Measurements from ENCODE around the gene APOE. TPM values are rescaled to one million over a fixed set of nuclear protein-coding genes. Genes with fewer than 3 reads are reported as not detected.
A peak's percentile ranks its signal among the peaks of the same experiment; 100 is the strongest.

Gene APOE
- total and polyA plus RNA-seq, 9 of the 15 experiments (the other 6 are each of a cell fraction or from before 2014, with no cell fraction given) = 0.14 to 180 (median 58.1) TPM; not detected in 1

DNA sequence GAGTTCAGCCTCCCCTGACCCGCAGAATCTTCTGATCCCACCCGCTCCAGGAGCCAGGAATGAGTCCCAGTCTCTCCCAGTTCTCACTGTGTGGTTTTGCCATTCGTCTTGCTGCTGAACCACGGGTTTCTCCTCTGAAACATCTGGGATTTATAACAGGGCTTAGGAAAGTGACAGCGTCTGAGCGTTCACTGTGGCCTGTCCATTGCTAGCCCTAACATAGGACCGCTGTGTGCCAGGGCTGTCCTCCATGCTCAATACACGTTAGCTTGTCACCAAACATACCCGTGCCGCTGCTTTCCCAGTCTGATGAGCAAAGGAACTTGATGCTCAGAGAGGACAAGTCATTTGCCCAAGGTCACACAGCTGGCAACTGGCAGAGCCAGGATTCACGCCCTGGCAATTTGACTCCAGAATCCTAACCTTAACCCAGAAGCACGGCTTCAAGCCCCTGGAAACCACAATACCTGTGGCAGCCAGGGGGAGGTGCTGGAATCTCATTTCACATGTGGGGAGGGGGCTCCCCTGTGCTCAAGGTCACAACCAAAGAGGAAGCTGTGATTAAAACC, 1.1 kb upstream of the APOE start (continued):
- TF ChIP-seq, protein P1, sequence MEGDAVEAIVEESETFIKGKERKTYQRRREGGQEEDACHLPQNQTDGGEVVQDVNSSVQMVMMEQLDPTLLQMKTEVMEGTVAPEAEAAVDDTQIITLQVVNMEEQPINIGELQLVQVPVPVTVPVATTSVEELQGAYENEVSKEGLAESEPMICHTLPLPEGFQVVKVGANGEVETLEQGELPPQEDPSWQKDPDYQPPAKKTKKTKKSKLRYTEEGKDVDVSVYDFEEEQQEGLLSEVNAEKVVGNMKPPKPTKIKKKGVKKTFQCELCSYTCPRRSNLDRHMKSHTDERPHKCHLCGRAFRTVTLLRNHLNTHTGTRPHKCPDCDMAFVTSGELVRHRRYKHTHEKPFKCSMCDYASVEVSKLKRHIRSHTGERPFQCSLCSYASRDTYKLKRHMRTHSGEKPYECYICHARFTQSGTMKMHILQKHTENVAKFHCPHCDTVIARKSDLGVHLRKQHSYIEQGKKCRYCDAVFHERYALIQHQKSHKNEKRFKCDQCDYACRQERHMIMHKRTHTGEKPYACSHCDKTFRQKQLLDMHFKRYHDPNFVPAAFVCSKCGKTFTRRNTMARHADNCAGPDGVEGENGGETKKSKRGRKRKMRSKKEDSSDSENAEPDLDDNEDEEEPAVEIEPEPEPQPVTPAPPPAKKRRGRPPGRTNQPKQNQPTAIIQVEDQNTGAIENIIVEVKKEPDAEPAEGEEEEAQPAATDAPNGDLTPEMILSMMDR (IDR thresholded peaks at IDR 0.05 in 2 of 3, conservative IDR thresholded peaks at IDR 0.05 in 1 of 3; ENCODE audit: insufficient read depth in 2 of 3, low read depth in 1 of 3, low read length in 3 of 3) = peak; percentile 48 to 58 (median 51)
- TF ChIP-seq ADNP (tag; IDR thresholded peaks at IDR 0.05) (peak; percentile 44; the same call in 1 of the 2 replicates), ETV5 (CRISPR knock-in tag; IDR thresholded peaks at IDR 0.05; ENCODE audit: low read depth) (no peak), ZNF507 (tag; conservative IDR thresholded peaks at IDR 0.05) (no peak), TEAD1 (CRISPR knock-in tag; IDR thresholded peaks at IDR 0.05) (0 out of 4 replicates have a peak, but pooled peaks of 1 of the 2 experiments have one; percentile 46), PPARD (CRISPR knock-in tag; IDR thresholded peaks at IDR 0.05) (0 out of 2 replicates have a peak, but pooled peaks have one; percentile 11), PHF21A (IDR thresholded peaks at IDR 0.05; ENCODE audit: borderline replicate concordance, low read depth) (no peak), NCOR1 (IDR thresholded peaks at IDR 0.05) (no peak), BCOR (IDR thresholded peaks at IDR 0.05) (no peak; the same call in 1 of the 2 replicates)
- TF ChIP-seq, protein P2, sequence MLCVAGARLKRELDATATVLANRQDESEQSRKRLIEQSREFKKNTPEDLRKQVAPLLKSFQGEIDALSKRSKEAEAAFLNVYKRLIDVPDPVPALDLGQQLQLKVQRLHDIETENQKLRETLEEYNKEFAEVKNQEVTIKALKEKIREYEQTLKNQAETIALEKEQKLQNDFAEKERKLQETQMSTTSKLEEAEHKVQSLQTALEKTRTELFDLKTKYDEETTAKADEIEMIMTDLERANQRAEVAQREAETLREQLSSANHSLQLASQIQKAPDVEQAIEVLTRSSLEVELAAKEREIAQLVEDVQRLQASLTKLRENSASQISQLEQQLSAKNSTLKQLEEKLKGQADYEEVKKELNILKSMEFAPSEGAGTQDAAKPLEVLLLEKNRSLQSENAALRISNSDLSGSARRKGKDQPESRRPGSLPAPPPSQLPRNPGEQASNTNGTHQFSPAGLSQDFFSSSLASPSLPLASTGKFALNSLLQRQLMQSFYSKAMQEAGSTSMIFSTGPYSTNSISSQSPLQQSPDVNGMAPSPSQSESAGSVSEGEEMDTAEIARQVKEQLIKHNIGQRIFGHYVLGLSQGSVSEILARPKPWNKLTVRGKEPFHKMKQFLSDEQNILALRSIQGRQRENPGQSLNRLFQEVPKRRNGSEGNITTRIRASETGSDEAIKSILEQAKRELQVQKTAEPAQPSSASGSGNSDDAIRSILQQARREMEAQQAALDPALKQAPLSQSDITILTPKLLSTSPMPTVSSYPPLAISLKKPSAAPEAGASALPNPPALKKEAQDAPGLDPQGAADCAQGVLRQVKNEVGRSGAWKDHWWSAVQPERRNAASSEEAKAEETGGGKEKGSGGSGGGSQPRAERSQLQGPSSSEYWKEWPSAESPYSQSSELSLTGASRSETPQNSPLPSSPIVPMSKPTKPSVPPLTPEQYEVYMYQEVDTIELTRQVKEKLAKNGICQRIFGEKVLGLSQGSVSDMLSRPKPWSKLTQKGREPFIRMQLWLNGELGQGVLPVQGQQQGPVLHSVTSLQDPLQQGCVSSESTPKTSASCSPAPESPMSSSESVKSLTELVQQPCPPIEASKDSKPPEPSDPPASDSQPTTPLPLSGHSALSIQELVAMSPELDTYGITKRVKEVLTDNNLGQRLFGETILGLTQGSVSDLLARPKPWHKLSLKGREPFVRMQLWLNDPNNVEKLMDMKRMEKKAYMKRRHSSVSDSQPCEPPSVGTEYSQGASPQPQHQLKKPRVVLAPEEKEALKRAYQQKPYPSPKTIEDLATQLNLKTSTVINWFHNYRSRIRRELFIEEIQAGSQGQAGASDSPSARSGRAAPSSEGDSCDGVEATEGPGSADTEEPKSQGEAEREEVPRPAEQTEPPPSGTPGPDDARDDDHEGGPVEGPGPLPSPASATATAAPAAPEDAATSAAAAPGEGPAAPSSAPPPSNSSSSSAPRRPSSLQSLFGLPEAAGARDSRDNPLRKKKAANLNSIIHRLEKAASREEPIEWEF (CRISPR knock-in tag; IDR thresholded peaks at IDR 0.05) = no peak
- TF ChIP-seq, protein P3, sequence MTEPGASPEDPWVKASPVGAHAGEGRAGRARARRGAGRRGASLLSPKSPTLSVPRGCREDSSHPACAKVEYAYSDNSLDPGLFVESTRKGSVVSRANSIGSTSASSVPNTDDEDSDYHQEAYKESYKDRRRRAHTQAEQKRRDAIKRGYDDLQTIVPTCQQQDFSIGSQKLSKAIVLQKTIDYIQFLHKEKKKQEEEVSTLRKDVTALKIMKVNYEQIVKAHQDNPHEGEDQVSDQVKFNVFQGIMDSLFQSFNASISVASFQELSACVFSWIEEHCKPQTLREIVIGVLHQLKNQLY (CRISPR knock-in tag; conservative IDR thresholded peaks at IDR 0.05) = no peak
- TF ChIP-seq, protein P4, sequence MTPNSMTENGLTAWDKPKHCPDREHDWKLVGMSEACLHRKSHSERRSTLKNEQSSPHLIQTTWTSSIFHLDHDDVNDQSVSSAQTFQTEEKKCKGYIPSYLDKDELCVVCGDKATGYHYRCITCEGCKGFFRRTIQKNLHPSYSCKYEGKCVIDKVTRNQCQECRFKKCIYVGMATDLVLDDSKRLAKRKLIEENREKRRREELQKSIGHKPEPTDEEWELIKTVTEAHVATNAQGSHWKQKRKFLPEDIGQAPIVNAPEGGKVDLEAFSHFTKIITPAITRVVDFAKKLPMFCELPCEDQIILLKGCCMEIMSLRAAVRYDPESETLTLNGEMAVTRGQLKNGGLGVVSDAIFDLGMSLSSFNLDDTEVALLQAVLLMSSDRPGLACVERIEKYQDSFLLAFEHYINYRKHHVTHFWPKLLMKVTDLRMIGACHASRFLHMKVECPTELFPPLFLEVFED (CRISPR knock-in tag; conservative IDR thresholded peaks at IDR 0.05) = peak; percentile 64; the same call in 1 of the 2 replicates
- TF ChIP-seq, protein P5, sequence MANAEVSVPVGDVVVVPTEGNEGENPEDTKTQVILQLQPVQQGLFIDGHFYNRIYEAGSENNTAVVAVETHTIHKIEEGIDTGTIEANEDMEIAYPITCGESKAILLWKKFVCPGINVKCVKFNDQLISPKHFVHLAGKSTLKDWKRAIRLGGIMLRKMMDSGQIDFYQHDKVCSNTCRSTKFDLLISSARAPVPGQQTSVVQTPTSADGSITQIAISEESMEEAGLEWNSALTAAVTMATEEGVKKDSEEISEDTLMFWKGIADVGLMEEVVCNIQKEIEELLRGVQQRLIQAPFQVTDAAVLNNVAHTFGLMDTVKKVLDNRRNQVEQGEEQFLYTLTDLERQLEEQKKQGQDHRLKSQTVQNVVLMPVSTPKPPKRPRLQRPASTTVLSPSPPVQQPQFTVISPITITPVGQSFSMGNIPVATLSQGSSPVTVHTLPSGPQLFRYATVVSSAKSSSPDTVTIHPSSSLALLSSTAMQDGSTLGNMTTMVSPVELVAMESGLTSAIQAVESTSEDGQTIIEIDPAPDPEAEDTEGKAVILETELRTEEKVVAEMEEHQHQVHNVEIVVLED (CRISPR knock-in tag; IDR thresholded peaks at IDR 0.05) = 0 out of 2 replicates have a peak, but pooled peaks have one; percentile 26
